GM12891 (cell line): ENCODE measurements around the gene KLHL30.

Experiments used
- POLR2A ChIP-seq: IDR thresholded peaks from 2 replicates; pipeline ENCODE4 v1.6.1; 2011; ENCODE audit warnings: low read depth, low read length, control low read depth
- SPI1 ChIP-seq: IDR thresholded peaks from 2 replicates; pipeline ENCODE4 v1.6.1; 2011; ENCODE audit warnings: low read depth, low read length, control low read depth

DNA sequence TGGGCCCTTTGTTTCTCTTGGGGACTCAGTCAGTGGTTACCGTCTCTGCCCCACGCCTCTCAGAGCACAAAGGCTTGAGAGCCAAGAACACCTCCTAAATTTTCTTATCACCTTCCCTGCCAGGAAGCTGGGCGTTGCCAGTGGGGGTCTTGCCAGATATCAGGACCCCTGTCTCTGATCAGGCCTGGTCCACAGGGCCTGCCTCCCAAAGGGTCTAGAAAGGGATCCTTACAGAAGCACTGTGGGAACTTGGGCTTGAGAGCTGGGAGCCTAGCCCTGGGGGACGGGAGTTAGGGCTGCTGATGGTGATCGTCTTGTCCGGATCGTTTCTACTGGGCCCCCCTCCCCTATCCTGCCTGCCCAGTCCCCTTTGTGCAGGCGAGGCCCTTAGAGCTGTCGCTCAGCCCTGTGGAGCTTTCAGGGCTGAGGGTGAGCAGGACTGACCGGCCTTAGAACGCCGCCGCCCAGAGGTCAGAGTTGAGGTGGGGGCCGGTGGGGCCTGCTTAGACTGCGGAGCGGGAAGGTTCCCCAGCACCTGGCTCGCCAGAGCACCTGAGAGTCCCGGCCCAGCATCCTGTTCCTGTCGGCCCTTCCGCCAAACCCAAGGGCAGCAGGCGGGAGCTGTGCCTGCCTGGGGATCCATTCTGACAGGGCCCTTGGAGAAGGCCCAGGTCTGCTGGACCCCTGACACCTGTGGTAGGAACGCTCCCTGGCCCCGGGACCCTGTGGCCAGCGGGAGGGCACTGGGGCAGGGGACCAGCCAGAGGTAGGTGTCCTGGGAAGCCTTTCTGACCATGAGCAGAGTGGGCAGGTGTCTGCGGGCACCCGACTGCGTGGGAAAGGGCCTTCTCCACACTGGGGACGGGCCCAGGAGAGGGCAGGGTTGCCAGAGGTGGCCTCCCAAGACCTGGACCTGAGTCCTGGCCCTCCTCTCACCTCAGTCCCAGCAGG lies 37.4 kb upstream of the KLHL30 start:
- TF ChIP-seq POLR2A (no peak), SPI1 (no peak)
